ENCODE measurements around the gene NT5E. TPM values are rescaled to one million over a fixed set of nuclear protein-coding genes. Genes with fewer than 3 reads are reported as not detected.

NT5E gene
- total RNA-seq, 1 donor from 2014 or later, result 38.2 TPM

GRCh38 chr6:85429346-85429745 lies 20.5 kb upstream of the NT5E start:
- no peaks in the 10 kb centered on the region for H3K4me1 Mint-ChIP-seq (ENCODE audit: low read depth)
- peaks cover 3% of the 10 kb centered on the region for H3K36me3 Mint-ChIP-seq (ENCODE audit: insufficient read depth)
- H3K9me3 Mint-ChIP-seq (ENCODE audit: low read depth), result peaks cover 20% of the 10 kb centered on the region
- no peak overlapping the region for H3K4me3 Mint-ChIP-seq (ENCODE audit: low read depth)
- no peak for DNase-seq (ENCODE audit: low spot score, unreplicated experiment)
- H3K27me3 Mint-ChIP-seq, result no peaks in the 10 kb centered on the region
- TF ChIP-seq CTCF (IDR thresholded peaks at IDR 0.05; ENCODE audit: unreplicated experiment), result no peak
- H3K27ac Mint-ChIP-seq, result no peak overlapping the region

GRCh38 chr6:85431271-85431670 lies 18.6 kb upstream of the NT5E start:
- no peaks in the 10 kb centered on the region for H3K4me1 Mint-ChIP-seq (ENCODE audit: low read depth)
- H3K4me3 Mint-ChIP-seq (ENCODE audit: low read depth), result no peak overlapping the region

GRCh38 chr6:85432554-85432953 lies 17.3 kb upstream of the NT5E start:
- peaks cover 8% of the 10 kb centered on the region for H3K9me3 Mint-ChIP-seq (ENCODE audit: low read depth)
- no peak overlapping the region for H3K27ac Mint-ChIP-seq
- no peaks in the 10 kb centered on the region for H3K4me1 Mint-ChIP-seq (ENCODE audit: low read depth)
- no peak for DNase-seq (ENCODE audit: low spot score, unreplicated experiment)
- H3K27me3 Mint-ChIP-seq, result no peaks in the 10 kb centered on the region
- TF ChIP-seq CTCF (IDR thresholded peaks at IDR 0.05; ENCODE audit: unreplicated experiment), result no peak
- no peak overlapping the region for H3K4me3 Mint-ChIP-seq (ENCODE audit: low read depth)
- no peaks in the 10 kb centered on the region for H3K36me3 Mint-ChIP-seq (ENCODE audit: insufficient read depth)

More at GRCh38 chr6:85431271-85431670, 18.6 kb upstream of the NT5E start:
- TF ChIP-seq CTCF (IDR thresholded peaks at IDR 0.05; ENCODE audit: unreplicated experiment), result no peak
- no peak for DNase-seq (ENCODE audit: low spot score, unreplicated experiment)
- Mint-ChIP-seq H3K36me3 (ENCODE audit: insufficient read depth) (peaks cover 1% of the 10 kb centered on the region), H3K27ac (no peak overlapping the region), H3K27me3 (no peaks in the 10 kb centered on the region), H3K9me3 (ENCODE audit: low read depth) (peaks cover 12% of the 10 kb centered on the region)

GRCh38 chr6:85435851-85436250 lies 14.0 kb upstream of the NT5E start:
- H3K36me3 Mint-ChIP-seq (ENCODE audit: insufficient read depth), result peaks cover 2% of the 10 kb centered on the region
- TF ChIP-seq CTCF (IDR thresholded peaks at IDR 0.05; ENCODE audit: unreplicated experiment), result no peak
- H3K27ac Mint-ChIP-seq, result no peak overlapping the region
- peaks cover 2% of the 10 kb centered on the region for H3K4me1 Mint-ChIP-seq (ENCODE audit: low read depth)
- peaks cover 14% of the 10 kb centered on the region for H3K9me3 Mint-ChIP-seq (ENCODE audit: low read depth)
- no peak overlapping the region for H3K4me3 Mint-ChIP-seq (ENCODE audit: low read depth)
- no peaks in the 10 kb centered on the region for H3K27me3 Mint-ChIP-seq
- DNase-seq (ENCODE audit: low spot score, unreplicated experiment), result no peak

GRCh38 chr6:85436411-85436810 lies 13.5 kb upstream of the NT5E start:
- no peak overlapping the region for H3K27ac Mint-ChIP-seq
- H3K4me3 Mint-ChIP-seq (ENCODE audit: low read depth), result no peak overlapping the region
- TF ChIP-seq CTCF (IDR thresholded peaks at IDR 0.05; ENCODE audit: unreplicated experiment), result no peak
- no peak for DNase-seq (ENCODE audit: low spot score, unreplicated experiment)
- H3K4me1 Mint-ChIP-seq (ENCODE audit: low read depth), result peaks cover 2% of the 10 kb centered on the region
- H3K27me3 Mint-ChIP-seq, result no peaks in the 10 kb centered on the region
- peaks cover 2% of the 10 kb centered on the region for H3K36me3 Mint-ChIP-seq (ENCODE audit: insufficient read depth)
- peaks cover 14% of the 10 kb centered on the region for H3K9me3 Mint-ChIP-seq (ENCODE audit: low read depth)
